DMS 273 (cell line): ENCODE measurements around the gene PTTG2.
A peak's percentile ranks its signal among the peaks of the same experiment; 100 is the strongest.

Experiments used
- DNase-seq: peaks from one replicate; lab custom pipeline; 2025; ENCODE audit not compliant: unreplicated experiment; lab: John Stamatoyannopoulos, UW

Gene PTTG2

DNA sequence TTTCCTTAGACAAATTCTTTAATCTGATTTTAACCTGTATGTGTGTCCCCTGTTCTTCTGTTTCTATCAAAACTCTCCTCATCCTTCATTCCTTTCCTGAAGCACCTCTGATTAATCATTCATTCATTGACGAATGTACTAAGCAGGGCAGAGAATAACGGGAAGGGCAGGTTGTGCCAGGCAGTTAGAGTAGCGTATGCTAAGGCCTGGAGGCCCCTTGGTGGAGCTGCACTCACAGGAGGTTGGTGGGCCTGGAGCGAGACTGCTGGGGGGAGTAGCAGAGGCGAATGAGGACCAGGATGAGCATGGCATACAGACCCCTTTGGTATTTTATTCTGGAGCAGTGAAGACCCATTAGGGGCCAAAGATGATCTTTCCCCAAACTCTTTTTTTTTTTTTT lies 22.5 kb downstream of the PTTG2 start:
- no peak for DNase-seq

DNA sequence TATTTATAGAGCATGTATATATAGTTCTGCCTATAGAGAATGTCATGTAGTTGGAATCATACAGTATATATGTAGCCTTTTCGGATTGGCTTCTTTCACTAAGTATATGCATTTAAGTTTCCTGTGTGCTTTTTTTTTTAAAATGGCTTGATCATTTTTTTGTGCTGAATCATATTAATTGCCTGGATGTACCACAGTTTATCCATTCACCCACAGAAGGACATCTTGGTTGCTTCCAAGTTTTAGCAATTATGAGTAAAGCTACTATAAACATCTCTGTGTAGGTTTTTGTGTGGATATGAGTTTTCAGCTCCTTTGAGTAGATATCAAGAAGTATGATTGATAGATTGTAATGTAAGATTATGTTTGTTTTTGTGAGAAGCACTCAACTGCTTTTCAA lies 23.8 kb downstream of the PTTG2 start:
- DNase-seq: no peak

DNA sequence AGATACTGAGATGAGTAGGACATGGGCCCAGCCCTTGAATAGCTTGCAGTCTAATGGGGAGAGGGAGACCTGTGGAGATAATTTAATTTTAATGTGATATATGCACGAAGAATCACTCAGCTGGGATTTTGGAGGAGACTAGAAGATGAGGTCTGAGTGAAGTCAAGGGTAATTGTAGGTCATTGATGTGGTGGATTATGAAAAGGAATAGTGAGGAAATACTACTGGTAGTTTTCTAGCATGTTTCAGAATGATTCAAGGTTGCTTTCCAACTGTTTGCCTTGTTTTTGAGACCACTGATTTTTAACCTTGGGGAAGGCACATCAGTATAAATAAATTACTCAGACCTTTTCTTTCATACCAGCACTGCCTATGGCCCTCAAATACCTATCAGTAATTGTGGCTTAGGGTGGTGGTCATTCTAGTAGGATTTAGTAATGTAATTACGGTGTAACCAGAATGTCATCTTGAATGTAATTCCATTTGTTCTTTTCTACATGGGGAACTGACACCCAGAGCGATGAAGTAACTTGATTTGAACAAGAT lies 25.6 kb downstream of the PTTG2 start:
- no peak for DNase-seq

DNA sequence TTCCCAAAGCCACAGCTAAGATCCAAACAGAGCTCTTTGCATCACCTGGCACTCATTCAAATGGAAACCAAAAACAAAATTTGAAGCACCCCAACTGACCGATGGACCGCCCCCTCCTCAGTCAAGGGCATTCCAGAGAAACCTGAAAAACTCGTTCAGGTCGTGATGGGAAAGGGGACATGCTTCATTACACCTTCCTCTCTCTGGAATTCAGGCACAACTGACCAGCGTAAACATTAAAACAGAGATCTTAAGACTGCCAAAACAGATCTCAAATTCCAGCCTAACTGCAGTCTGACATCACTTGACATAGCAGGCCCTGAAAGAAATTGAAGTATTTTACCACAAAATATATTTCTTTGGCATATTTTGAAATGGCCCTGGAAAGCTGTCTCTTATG lies 28.5 kb downstream of the PTTG2 start:
- DNase-seq: no peak

DNA sequence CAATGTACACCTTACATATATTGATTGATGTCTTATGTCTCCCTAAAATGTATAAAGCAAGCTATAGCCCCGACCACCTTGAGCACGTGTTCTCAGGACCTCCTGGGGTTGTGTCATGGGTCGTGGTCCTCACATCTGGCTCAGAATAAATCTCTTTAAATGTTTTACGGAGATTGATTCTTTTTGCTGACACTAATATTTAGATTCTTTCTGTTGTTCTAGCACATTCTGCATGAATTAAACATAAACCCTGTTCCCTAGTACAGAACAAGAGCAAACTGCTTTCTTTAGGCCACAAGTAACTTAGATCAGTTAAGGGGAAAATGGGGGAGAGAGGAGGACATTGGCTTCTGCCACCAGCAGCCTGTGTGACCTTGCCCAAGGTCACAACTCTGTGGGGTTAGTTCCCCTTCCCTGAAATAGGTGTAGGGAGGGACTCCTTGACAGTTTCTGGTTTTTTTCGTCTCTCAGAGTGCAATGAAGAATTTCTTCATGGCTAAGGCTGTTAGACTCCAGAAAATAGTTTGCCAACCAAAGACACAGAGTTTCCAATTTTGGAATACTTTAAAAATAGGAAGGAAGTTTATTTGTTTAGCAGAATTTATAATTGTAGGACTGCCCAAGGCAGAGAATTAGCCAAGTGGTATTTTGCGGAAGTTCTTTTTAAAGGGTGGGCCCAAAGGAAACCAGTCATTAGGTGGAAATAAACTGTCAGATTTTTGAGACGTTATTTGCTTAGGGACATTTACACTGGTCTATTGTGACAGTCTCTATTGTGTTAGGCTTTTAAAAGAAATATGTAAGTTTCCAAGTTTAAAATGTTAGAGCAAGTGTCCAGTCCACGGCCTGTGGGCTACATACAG lies 29.4 kb downstream of the PTTG2 start:
- no peak for DNase-seq

DNA sequence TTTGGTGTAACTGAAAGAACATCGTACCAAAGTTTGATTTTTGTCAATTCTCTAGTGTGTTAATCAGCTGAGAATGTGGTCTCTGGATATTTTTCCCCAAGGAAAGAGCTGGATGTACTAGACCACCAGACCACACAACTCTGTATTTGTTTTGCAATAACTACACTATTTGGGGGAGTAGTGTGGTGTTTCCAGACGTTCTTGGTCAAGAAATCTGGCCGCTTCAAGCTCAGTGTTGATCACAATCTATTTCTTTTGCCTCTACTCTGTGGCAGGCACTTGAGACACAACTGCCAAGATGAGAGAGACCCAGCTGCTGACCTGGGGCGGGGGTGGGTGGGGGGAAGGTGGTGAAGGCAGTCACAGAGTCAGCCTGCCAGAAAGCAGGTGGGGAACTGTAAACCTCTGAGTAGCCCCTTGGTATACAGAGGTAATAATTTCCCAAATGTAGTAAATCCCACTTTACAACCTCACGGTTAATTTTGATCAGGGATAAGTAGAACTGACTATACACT lies 30.6 kb downstream of the PTTG2 start:
- no peak for DNase-seq

DNA sequence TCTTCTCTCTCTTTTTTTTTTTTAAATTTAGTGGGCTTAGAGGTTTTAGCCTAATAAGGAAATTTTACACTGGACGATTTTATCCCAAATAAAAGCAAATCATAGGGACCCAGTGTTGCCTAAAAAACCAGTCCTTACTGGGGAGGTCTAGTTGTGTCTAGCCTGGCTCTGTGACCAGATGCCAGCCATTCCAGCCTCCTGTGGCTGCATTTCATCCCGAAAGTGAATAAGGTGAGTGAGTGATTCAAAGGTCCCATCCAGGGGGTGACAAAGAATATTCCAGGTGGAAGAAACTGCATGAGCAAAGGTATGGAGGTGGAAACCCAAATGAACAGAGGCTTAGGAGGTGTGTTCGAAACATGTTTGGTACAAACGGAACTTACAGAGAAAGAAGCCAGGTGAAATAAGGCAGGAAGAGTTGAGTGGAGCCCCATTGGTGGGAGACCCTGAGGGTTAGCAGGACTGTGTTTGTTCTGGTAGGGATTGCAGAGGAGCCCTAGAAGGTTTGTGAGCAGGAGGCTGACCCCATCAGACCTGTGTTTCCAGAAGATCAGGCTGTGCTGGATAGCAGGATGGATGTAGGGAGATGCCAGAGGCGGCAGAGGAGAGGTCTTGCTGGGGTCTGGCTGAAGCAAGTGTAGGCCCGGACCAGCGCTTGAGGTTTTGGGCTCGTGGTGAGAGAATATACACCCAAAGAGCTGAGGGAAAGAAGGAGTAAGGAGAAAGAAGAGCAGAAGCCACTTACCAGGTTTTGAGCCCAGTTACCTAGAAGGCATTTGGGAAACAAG lies 31.6 kb downstream of the PTTG2 start:
- no peak for DNase-seq

DNA sequence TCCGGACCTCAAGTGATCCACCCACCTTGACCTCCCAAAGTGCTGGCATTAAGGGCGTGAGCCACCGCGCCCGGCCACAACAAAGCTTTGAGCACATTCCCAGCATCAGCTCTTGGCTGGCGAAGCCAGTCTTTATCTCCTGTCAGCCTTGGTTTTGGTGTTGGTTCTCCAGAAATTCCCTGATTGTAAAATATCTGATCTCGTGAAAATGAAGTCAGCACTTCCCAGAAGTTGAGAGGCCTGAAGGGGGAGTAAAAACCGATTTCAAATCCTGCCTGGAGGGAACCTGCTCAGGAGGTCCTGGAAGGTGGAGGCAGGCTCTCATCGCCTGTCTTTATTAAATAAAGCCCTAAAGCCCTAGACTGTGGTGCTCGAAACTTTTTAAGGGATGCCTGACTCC lies 33.6 kb downstream of the PTTG2 start:
- DNase-seq: no peak

DNA sequence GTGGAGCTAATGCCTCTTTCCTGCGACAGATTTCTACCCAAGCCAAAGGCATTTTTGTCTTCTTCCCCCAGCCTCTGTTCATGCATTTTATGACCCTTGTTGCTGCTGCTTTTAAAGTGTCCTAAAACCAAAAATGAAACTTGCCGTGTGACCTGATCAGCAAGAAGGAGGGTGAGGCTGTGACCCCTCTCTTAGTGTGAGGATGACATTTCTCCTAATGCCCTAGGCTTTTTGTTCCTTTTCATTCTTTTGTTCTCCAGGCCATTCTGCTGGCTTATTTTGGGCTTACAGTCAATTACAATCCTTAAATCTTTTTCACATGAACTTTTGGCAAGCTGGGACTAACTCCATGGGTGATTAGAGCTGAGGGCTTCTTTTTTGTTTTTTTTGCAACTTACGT lies 34.4 kb downstream of the PTTG2 start:
- DNase-seq: no peak

DNA sequence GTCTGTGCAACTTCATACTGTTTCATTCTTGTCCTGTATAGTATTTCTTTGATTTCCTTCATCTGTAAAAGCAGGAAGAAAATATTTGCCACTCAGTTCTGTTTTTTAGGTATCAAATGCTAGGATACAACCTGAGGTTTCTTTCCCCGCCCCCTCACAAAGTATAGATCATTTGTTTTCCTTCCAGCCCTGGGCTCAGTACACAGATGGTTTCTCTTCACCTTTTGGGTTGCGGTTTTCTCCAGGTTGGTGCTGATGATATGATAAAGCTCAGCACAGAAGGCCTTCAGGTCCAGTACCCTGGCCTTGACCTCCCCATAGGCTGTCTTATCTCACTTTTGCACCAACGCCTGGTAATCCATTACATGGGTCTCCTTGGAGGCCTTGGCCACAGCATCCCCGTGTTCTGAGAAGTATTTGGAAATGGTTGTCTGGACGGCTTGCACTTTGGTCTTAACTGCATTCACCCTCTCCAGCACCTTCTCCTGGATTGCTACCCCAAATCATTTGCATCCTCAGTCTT lies 35.2 kb downstream of the PTTG2 start:
- no peak for DNase-seq

DNA sequence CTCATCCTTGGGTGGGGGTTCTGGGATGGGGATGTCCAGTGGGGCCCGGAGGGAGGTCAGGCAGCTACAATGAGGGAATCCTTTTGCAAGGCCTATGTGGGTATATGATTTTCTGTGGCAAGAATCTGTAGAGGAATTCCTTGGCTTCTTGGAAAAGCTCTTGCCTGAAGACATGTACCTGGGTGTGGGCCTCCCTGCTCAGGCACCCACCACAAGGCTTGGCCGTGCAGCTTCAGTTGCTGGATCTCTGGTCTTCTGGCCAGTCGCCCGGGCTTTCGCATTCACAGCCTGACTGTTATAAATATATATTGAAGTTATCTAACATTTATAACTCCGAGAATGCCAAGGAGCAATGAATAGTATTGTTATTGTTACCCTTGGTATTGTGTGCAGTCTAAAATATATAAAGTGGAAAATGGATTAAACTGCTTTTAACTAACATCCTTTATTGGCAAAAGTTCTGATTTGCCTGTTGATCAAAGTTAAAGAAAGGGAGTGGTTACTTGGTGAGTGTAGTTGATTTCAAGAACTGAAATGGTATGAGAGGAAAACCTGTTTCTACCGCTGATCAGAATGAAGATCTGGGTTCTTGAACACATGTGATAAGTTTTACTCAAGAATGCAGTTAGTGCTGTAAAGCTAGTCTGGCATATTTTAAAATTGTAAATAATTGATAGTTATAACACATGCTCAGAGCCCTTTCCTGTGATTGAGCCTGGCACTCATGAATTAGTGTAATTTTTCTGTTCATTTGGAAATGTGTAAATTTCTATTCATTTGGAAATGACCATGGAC lies 36.0 kb downstream of the PTTG2 start:
- DNase-seq: no peak

DNA sequence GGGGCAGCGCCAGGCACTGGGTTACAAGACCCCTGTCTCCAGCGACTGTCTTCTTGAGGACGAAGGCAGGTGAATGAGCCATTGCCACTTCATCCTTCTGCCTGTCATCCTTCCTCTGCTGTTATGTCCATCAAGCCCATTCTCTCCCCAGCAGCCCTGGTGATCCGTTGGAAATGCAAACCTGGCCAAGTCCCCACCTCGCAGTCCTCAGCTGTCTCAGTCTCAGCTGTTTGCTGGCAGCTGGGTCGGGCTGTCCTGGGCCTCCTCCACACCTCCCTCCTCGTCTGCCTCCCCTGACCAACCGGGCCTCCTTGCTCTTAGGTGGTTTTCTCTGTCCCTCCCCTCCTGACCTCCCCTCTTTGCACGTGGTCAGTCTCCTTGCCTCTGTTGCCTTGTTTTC lies 38.0 kb downstream of the PTTG2 start:
- no peak for DNase-seq

DNA sequence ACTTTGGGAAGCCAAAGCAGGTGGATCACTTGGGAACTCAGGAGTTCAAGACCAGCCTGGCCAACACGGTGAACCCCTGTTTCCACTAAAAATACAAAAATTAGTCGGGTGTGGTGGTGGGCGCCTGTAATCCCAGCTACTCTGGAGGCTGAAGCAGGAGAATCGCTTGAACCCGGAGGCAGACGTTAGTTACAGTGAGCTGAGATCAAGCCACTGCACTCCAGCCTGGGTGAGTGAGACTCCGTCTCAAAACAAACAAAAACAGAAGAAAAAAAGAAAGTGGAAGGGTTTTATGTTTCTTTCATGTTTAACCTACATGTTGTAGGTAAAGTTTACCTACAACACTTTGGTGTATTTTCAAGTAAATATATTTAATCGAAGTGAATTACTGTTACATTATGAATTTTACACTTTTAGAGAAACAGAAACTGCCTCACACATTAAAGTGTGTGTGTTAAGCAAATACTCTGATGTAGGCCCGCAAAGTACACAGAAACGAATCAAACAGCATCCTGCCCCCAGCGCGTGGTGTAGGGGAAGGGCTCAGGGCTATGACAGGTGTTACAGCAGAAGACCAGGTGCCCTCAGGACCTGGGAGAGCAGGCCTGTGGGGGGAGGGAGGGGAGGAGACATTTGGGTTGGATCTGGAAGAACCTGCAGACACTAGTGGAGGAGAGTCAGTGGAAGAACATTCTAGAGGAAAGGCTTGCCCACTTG lies 39.0 kb downstream of the PTTG2 start:
- DNase-seq: no peak

DNA sequence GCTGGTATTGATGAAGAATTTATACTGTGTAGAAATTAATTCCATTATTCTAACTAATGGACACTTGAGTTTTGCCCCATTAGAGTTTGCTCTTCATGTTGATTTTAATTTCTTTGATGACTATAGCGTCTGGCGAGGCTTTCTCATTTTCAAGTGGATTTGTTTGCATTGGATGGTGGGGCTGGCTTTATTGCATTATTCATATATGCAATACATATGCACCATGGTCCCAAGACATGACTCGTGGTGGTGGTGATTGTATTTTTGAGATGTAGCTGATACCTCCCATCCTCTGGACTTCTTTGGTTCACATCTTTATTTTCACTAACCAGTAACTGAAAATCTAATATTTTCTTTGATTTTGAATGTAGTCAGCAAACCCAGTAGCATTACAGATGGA lies 39.8 kb downstream of the PTTG2 start:
- DNase-seq: no peak

DNA sequence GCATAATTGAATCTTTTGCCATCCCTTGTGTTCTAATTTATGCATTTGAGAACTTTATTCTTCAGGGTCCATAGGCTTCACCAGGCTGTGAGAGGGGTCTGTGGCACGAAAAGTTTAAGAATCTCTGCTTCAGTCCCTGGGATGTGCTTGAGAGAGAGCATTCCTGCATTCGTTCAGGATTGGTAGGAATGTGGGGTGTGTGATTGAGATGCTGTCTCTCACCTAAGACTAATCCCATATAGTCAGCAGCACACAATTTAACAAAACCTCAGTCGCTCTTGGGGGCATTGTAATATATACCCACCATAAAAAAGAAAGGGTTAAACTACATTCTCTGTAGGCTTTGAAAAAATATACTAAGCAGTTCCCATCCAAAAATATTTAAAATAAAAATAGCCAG lies 41.7 kb downstream of the PTTG2 start:
- no peak for DNase-seq

DNA sequence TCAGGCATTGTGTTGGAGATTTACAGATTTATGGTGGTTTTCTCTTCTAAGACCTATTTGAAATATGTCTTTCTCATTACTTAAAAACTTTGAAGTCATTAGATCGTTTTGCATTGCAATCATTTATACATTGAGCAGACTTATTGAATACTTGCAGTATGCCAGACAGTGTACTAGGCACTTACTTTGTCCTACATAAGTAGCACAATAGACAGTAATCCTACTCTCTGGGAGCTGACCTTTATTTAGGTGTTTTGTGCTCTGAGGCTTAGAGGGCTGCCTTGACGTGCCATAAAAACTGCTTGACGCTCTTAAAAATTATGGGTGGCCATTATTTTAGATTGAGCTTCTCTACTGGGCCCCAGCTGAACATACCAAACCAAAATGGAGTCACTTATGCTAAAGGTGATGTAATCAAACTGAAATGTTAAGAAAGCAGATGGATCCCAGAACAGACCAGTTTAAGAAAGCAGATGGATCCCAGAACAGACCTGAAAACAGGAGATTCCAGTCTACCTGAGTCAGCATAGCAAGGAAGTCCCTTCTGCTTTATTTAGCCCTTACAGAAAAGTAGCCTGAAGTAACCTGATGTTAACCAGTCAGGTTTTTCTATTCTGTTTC lies 42.4 kb downstream of the PTTG2 start:
- DNase-seq: peak; percentile 6

DNA sequence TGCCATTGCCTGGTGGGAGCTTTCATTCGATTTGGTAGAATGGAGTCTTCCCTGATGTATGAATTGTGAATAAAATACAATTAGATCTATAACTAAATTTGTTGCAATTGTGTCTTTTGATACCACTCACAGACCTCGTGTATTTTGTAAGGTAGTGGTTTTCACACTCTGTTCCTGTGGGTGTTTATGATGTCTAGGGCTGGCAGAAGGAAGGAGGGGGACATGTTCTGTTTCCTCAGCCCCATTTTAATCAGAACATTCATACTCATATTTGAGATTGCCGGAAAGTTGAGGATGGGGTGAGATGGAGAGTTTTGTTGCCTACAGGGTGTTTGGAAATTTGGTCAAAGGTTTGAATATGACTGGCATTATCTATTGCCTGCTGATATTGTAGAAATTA lies 42.9 kb downstream of the PTTG2 start:
- DNase-seq: no peak

DNA sequence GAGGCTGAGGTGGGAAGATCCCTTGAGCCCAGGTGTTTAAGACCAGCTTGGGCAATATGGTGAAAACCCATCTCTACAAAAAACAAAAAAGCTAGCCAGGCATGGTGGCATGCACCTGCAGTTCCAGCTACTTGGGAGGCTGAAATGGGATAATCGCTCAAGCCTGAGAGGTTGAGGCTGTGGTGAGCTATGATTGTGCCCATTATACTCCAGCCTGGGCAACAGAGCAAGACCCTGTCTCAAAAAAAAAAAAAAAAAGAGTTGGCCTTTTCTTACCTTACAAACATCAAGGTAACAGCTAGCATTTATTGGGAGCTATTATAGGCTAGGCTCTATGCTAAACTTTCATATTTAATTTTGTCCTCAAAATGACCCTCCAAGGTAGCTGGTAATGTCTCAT lies 43.4 kb downstream of the PTTG2 start:
- no peak for DNase-seq

DNA sequence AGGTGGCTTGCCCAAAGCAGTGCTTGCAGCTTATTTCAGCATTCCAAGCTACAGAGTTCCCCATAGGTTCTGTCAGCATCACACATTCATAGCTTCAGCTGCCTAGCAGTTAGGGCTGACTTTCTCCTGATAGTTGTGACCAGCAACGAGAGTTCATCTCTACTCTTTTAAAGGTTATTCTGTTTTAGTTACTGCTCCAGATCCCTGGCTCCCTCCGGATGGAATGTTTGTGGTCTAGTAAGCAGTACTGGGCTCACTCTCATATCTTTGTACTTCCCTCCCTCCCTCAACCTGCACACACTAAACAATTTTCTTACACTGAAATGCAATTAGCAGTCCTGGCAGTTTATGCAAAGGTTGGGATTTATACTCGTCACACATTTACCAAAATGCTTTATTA lies 43.9 kb downstream of the PTTG2 start:
- DNase-seq: no peak

DNA sequence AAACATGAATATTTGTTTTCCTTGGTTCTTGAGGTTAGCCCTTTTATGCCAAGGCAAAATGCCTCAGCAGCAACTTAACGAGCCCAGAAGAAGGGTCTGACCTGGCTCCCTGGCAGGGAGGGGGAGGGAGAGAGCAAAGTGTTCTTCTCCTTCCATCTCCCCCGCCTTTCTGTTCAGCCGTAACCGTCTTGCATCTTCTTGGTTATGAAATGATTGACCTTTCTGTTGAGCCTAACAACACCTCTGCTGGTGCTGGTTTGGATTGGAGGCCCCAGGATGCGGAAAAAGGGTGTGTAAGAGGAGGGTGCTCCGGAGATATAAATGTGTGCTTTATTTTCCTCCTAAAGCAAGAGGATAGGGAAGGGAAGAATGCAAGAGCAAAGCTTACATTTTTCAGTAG lies 44.7 kb downstream of the PTTG2 start:
- DNase-seq: no peak
